GM18505 (cell line): Measurements from ENCODE around the gene GPR75.
"Not testable (repeated sequence)": the region's sequence is repeated elsewhere in the genome, so short reads cannot be mapped to it uniquely, and the experiment has no call there.

Experiments
- ATAC-seq: cut with Tn5 transposase; IDR thresholded peaks from one replicate; pipeline ENCODE4 v1.9.1; 2021; ENCODE audit not compliant: unreplicated experiment
- POLR2A ChIP-seq: IDR thresholded peaks from 4 replicates; pipeline ENCODE4 v1.6.1; 2011; ENCODE audit warnings: borderline replicate concordance; ENCODE audit not compliant: insufficient read depth, insufficient read length; ENCODE audit errors: extremely low read depth

GPR75 gene

DNA sequence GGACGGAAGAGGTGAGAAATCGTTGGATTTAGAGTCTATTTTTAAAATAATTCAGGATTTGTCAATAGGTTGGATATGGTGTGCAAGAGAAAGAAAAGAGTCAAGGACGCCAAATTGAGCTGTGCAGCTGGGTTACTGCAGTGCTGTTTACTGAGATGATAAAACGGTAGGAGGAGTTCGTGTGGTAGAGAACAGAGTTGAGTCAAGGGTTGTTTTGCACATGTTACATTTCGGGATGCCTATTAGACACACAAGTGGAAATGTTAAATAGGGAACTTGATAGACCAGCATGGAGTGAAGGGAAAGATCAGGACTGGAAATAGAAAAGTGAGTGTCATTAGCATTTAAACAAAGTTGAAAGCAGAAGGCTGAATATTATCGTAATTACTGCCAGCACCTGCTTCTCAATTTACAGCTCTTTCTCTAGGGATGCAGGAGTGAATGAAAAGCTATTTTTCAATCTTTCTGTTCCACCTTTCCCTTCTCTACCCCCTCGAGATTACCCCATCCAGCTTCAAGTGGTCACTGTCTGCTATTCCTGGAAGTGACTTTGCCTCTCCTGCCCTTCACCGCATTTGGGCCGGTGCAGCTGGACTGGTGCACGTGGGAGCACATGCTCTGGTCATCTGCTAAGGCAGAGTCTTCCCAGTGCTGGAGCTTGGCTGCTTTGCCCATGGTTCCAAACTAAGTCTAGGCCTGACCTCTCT is 30.3 kb downstream of the GPR75 start:
- ATAC-seq = no peak
- no peak for TF ChIP-seq POLR2A

- no peak for ATAC-seq
- no peak for TF ChIP-seq POLR2A
Measured at GRCh38 chr2:53828331-53828730, 31.4 kb downstream of the GPR75 start.

DNA sequence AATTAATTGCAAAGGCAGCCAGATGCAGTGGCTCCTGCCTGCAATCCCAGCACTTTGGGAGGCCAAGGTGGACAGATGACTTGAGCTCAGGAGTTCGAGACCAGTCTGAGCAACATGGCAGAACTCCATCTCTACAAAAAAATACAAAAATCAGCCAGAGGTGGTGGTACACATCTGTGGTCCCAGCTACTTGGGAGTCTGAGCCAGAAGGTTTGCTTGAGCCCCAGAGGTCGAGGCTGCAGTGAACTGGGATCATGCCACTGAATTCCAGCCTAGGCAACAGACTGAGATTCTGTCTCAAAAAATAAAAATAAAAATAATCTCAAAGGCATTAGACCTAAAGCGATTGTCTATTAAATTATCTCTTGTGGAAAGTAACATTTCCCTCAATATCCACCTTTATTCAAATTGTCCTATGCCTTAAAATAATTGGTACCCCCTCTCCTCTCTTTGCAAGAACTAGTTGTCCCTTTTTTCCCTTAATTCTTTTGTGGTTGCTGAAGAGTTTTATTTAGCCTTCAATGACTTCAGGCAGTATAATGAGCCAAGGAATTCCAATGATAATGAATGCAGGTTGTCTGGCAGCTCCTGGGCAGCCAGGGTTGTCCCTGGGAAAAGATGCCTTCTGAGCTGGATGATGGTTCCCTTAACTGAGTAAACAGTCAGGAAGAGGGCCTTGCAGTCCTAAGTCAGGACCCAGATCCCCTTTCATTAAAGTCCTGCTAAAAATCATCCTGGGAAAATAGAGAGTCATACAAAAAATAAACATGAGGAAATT is 32.2 kb downstream of the GPR75 start:
- TF ChIP-seq POLR2A = no peak
- ATAC-seq = no peak

GRCh38 chr2:53826587-53827397 is 33.0 kb downstream of the GPR75 start:
- no peak for ATAC-seq

GRCh38 chr2:53826030-53826410 is 33.7 kb downstream of the GPR75 start:
- no peak for ATAC-seq
- TF ChIP-seq POLR2A = no peak

More at GRCh38 chr2:53826587-53827397, 33.0 kb downstream of the GPR75 start:
- TF ChIP-seq POLR2A = no peak

DNA sequence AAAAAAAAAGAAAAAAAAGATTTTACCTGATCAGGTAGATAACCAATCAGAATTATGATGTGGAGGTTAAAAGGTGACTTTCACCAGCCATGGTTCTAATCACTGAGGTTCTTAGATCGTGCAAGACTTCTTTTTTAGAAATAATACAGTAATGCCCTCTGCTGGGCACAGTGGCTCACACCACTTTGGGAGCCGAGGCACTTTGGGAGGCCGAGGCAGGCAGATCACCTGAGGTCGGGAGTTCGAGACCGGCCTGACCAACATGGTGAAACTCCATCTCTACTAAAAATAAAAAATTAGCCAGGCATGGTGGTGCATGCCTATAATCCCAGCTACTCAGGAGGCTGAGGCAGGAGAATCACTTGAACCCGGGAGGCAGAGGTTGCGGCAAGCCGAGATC is 36.1 kb downstream of the GPR75 start:
- not testable (repeated sequence) for ATAC-seq

- no peak for ATAC-seq
- TF ChIP-seq POLR2A = no peak
Measured at GRCh38 chr2:53821810-53822209, 38.0 kb downstream of the GPR75 start.

GRCh38 chr2:53820711-53821110 is 39.1 kb downstream of the GPR75 start:
- no peak for ATAC-seq
- no peak for TF ChIP-seq POLR2A

DNA sequence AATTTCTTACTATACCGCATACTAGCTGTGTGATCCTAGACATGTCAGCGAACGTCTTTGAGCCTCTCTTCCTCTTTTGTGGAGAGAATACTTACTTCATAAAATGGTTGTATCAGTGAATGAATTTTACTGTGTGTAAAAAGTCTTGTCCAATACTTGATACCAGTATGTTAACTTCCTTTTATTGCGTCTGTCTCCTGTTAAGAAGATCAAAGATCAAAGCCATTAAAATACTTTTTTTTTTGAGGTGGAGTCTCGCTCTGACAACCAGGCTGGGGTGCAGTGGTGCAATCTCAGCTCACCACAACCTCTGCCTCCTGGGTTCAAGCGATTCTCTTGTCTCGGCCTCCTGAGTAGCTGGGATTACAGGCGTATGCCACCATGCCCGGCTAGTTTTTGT is 39.7 kb downstream of the GPR75 start:
- TF ChIP-seq POLR2A = no peak
- no peak for ATAC-seq

DNA sequence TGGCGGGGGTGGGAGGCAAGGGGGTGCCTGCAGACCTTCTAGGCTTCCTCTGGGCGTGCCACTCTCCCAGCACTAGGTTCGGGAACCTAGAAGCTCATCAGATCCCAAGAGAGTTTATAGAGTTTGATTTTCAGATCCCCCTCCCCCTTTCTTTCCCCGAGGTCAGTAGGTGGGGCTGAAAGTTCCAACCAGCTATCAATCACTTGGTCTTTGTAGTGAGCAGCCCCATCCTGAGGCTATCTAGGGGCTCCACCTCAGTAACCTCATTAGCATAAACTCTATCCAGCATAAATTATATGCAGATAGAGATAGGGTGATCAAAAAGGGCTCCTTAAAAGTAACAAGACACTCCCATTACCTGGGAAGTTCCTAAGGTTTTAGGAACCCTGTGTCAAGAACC is 40.1 kb downstream of the GPR75 start:
- no peak for ATAC-seq
- no peak for TF ChIP-seq POLR2A

GRCh38 chr2:53818854-53819435 is 40.8 kb downstream of the GPR75 start:
- TF ChIP-seq POLR2A = no peak
- ATAC-seq = no peak

GRCh38 chr2:53813151-53813550 is 46.6 kb downstream of the GPR75 start:
- ATAC-seq = no peak
- no peak for TF ChIP-seq POLR2A

GRCh38 chr2:53811601-53812000 is 48.2 kb downstream of the GPR75 start:
- TF ChIP-seq POLR2A = no peak
- ATAC-seq = no peak
